K562 (cell line): ENCODE measurements around the gene PRKG1. TPM values are rescaled to one million over a fixed set of nuclear protein-coding genes. Genes with fewer than 3 reads are reported as not detected.

Experiments used
- ATAC-seq: fragments of 200-7000 bp; cut with Tn5 transposase; 3 replicates; pipeline ENCODE4 v1.9.1; 2020; ENCODE audit warnings: moderate library complexity
- BruUV-seq: library from RNA; stranded (reverse); fragments of 400-500 nt; replicated peaks from 2 replicates; lab custom pipeline; 2021; lab: Mats Ljungman, UMichigan
- CTCF ChIA-PET: fragments of 300-600 bp; formaldehyde crosslinking; extraction: SDS; loops from one replicate; lab custom pipeline; 2021; ENCODE audit warnings: low intra/inter-chr PET ratio; lab: Yijun Ruan, JAX
- POLR2A ChIA-PET: fragments of 300-600, 350-650 bp; sonication (Branson Sonifier 250); formaldehyde crosslinking; extraction: SDS; loops from one replicate; lab custom pipeline; 2021; ENCODE audit warnings: antibody characterized with exemption, inconsistent platforms; lab: Yijun Ruan, JAX
- DNase-seq, 4 experiments: peaks; one replicate each; pipeline versions ENCODE4 v3.0.0 to v3.0.0-alpha.2; 2011 to 2018; ENCODE audit warnings: low spot score in 3 of 4, mixed read lengths in 3 of 4; ENCODE audit errors: extremely low read depth in 1 of 4
- FAIRE-seq: peaks from 2 replicates; lab custom pipeline; 2011; peaks lifted over from hg19 to GRCh38; lab: Jason Lieb, UNC
- H2AFZ ChIP-seq: 2 replicates; pipeline ENCODE4 v1.6.0; 2011; ENCODE audit warnings: low read depth, low read length, control low read depth, inconsistent platforms
- H3K27ac ChIP-seq: fragments of 200-600 bp; 3 replicates; pipeline ENCODE4 v1.8.0; 2011; ENCODE audit warnings: low read depth, mild to moderate bottlenecking, control low read depth, inconsistent platforms, low read length, moderate library complexity, mixed read lengths; ENCODE audit errors: extremely low read depth
- H3K27me3 ChIP-seq, 2 experiments: fragments of 300-600 bp in 1 of 2; 2 replicates in 1 of 2; 3 replicates in 1 of 2; pipeline versions ENCODE4 v1.6.0 to v1.8.0; 2011; ENCODE audit warnings: inconsistent platforms in 2 of 2, low read length in 2 of 2, mild to moderate bottlenecking in 1 of 2, mixed read lengths in 1 of 2, moderate library complexity in 1 of 2; ENCODE audit not compliant: control insufficient read depth in 2 of 2, insufficient read depth in 2 of 2
- H3K36me3 ChIP-seq: fragments of 300-600 bp; 3 replicates; pipeline ENCODE4 v1.8.0; 2011; ENCODE audit warnings: mild to moderate bottlenecking, low read length, inconsistent platforms; ENCODE audit not compliant: control insufficient read depth, insufficient read depth
- H3K4me1 ChIP-seq, 2 experiments: fragments of 200-600 bp in 1 of 2; replicated peaks in 1 of 2; 2 replicates in 1 of 2; 3 replicates in 1 of 2; pipeline versions ENCODE4 v1.5.1 to v1.8.0; 2011; ENCODE audit warnings: inconsistent platforms in 2 of 2, low read length in 2 of 2, mild to moderate bottlenecking in 1 of 2, mixed read lengths in 1 of 2, moderate library complexity in 1 of 2; ENCODE audit not compliant: control insufficient read depth in 2 of 2, insufficient read depth in 2 of 2
- H3K4me2 ChIP-seq: 2 replicates; pipeline ENCODE4 v1.6.1; 2011; ENCODE audit warnings: low read length, control low read depth, inconsistent platforms, mixed read lengths; ENCODE audit not compliant: insufficient read depth
- H3K4me3 ChIP-seq: fragments of 200-600 bp; sonication (generic), shearing (Covaris generic); 2 replicates; pipeline ENCODE4 v1.5.1; 2016; ENCODE audit warnings: control low read depth, inconsistent platforms
- H3K79me2 ChIP-seq: fragments of 200-600 bp; 3 replicates; pipeline ENCODE4 v1.8.0; 2011; ENCODE audit warnings: low read length, inconsistent platforms; ENCODE audit not compliant: control insufficient read depth, insufficient read depth
- H3K9ac ChIP-seq, 2 experiments: 2 replicates each; pipeline versions ENCODE4 v1.6.0 to v1.6.1; 2011; ENCODE audit warnings: low read depth in 2 of 2, low read length in 2 of 2, control low read depth in 1 of 2, inconsistent platforms in 1 of 2, mild to moderate bottlenecking in 1 of 2, mixed read lengths in 1 of 2; ENCODE audit not compliant: insufficient read depth in 1 of 2
- H3K9me1 ChIP-seq: one replicate; pipeline ENCODE4 v1.6.0; 2011; ENCODE audit warnings: inconsistent platforms, mild to moderate bottlenecking, low read length, moderate library complexity; ENCODE audit not compliant: control insufficient read depth, insufficient read depth
- H3K9me3 ChIP-seq: replicated peaks from 2 replicates; pipeline ENCODE4 v1.5.1; 2011; ENCODE audit warnings: low read depth, low read length, inconsistent platforms; ENCODE audit not compliant: control insufficient read depth, insufficient read depth
- H4K20me1 ChIP-seq: replicated peaks from 2 replicates; pipeline ENCODE4 v1.6.1; 2011; ENCODE audit warnings: low read length, inconsistent platforms, mixed read lengths; ENCODE audit not compliant: control insufficient read depth, insufficient read depth
- ARID2 ChIP-seq: fragments of 450-650 bp; IDR thresholded peaks from 2 replicates; pipeline ENCODE4 v1.6.1; 2017; ENCODE audit warnings: antibody characterized with exemption, mild to moderate bottlenecking
- HDAC6 ChIP-seq: IDR thresholded peaks from 2 replicates; pipeline ENCODE4 v1.6.1; 2012; ENCODE audit warnings: low read depth, mild to moderate bottlenecking, control low read depth, inconsistent platforms, low read length, moderate library complexity
- HINFP ChIP-seq: fragments of 450-650 bp; conservative IDR thresholded peaks from 2 replicates; pipeline ENCODE4 v1.6.1; 2016; ENCODE audit warnings: missing genetic modification characterization, low read depth, mild to moderate bottlenecking, control low read depth, missing compliant biosample characterization
- MEF2D ChIP-seq: conservative IDR thresholded peaks from 2 replicates; pipeline ENCODE4 v1.6.1; 2016; ENCODE audit warnings: low read depth, missing genetic modification characterization, missing compliant biosample characterization
- NEUROD1 ChIP-seq: fragments of 150-350 bp; IDR thresholded peaks from 2 replicates; pipeline ENCODE4 v1.6.1; 2014; ENCODE audit warnings: borderline replicate concordance, low read length, low read depth; ENCODE audit not compliant: partially characterized antibody
- SMAD3 ChIP-seq: fragments of 450-650 bp; formaldehyde crosslinking; conservative IDR thresholded peaks from 2 replicates; pipeline ENCODE4 v1.4.0; 2020; ENCODE audit warnings: mild to moderate bottlenecking
- TAF7 ChIP-seq: fragments of 450-650 bp; IDR thresholded peaks from 2 replicates; pipeline ENCODE4 v1.6.1; 2016; ENCODE audit warnings: missing genetic modification characterization, missing compliant biosample characterization
- TCF3 ChIP-seq: sonication (generic); formaldehyde crosslinking; IDR thresholded peaks from 2 replicates; pipeline ENCODE4 v1.4.0; 2020; ENCODE audit warnings: mild to moderate bottlenecking, missing genetic modification reagents
- TEAD1 ChIP-seq, 2 experiments: fragments of 450-650 bp in 1 of 2; sonication (generic) in 1 of 2; formaldehyde crosslinking; IDR thresholded peaks; 2 replicates each; pipeline versions ENCODE4 v1.4.0 to v1.8.0; 2020 to 2022; ENCODE audit warnings: mild to moderate bottlenecking in 2 of 2, missing genetic modification reagents in 1 of 2
- ZFP91 ChIP-seq: sonication (generic); formaldehyde crosslinking; IDR thresholded peaks from 2 replicates; pipeline ENCODE4 v1.8.0; 2022; ENCODE audit warnings: mild to moderate bottlenecking, missing genetic modification reagents
- ZKSCAN1 ChIP-seq: fragments of 150-350 bp; IDR thresholded peaks from 2 replicates; pipeline ENCODE4 v1.6.1; 2016; ENCODE audit warnings: low read depth, low read length
- WGBS: fragments of 100-300 bp; shearing (Covaris generic); methylation state at CpG from one replicate; pipeline ENCODE4 v1.1.6; 2016; ENCODE audit warnings: low coverage, mixed read lengths; ENCODE audit not compliant: insufficient coverage; ENCODE audit errors: missing lambda C conversion rate; 5-methylcytosine and 5-hydroxymethylcytosine counted together
- in situ Hi-C: fragments of 300-500 bp; cut with MboI; formaldehyde crosslinking; loops from 4 replicates; pipeline ENCODE4 v1.15.0; 2018; ENCODE audit warnings: inconsistent platforms, mixed read lengths
- intact Hi-C: fragments of 100-400 bp; cut with micrococcal nuclease; formaldehyde crosslinking; loops from 2 replicates; pipeline ENCODE4 v1.14.2; 2022
- polyA plus RNA-seq, 8 experiments: library from polyadenylated mRNA; depleted of rRNA in 4 of 8; stranded (reverse) in 5 of 8; unstranded in 3 of 8; fragments of >200 nt; fragmentation: Nextera tagmentation in 2 of 8; fragmentation: Illumina TruSeq in 1 of 8; extraction: Ambion mirVana in 2 of 8; extraction: Trizol in 1 of 8; gene quantifications; 2 replicates each; pipeline versions ENCODE4 v1.2.1 to v1.2.3, GENCODE V29; 2011 to 2014; ENCODE audit warnings: inconsistent platforms in 1 of 8, missing spikeins in 1 of 8
- total RNA-seq, 7 experiments: library from RNA; depleted of rRNA in 6 of 7; stranded (reverse); fragments of >200 nt in 6 of 7; fragmentation: Illumina TruSeq in 2 of 7; extraction: Trizol in 2 of 7; gene quantifications; 2 replicates each; pipeline versions ENCODE4 v1.2.1 to v1.2.3, GENCODE V29; 2011 to 2021; ENCODE audit warnings: low replicate concordance in 1 of 7

Gene PRKG1
- total and polyA plus RNA-seq, 9 of the 15 experiments (the other 6 are each of a cell fraction or from before 2014, with no cell fraction given): 0.22 TPM; not detected in 8

GRCh38 chr10:51076299-51076841 lies 2.1 kb downstream of the PRKG1 start:
- Histone ChIP-seq H3K4me1 (0 out of 5 replicates have a peak, but pooled peaks cover 0 to 3% of the 10 kb centered on the region in 2 experiments), H3K36me3 (no peaks in the 10 kb centered on the region), H3K79me2 (no peaks in the 10 kb centered on the region), H3K27ac (no peak overlapping the region), H2AFZ (no peak overlapping the region), H3K4me3 (no peak overlapping the region), H3K9me3 (no peaks in the 10 kb centered on the region), H3K9ac (no peak overlapping the region), H3K4me2 (no peak overlapping the region), H4K20me1 (no peaks in the 10 kb centered on the region), H3K27me3 (peaks cover 0 to 10% of the 10 kb centered on the region in 2 experiments; a peak in 2 of 5 replicates), H3K9me1 (no peaks in the 10 kb centered on the region)
- ATAC-seq (no peak), FAIRE-seq (no peak), DNase-seq (no peak)
- ChIA-PET POLR2A (no interaction called here), CTCF (no interaction called here)
- no peak for TF ChIP-seq HDAC6
- intact Hi-C loops (no loop called here), in situ Hi-C loops (no loop called here)
- 1% methylated on average over 3 of the region's 3 CpGs for WGBS
- no TSS peak for BruUV-seq

- Histone ChIP-seq H3K27me3 (peaks cover 0 to 10% of the 10 kb centered on the region in 2 experiments; a peak in 2 of 5 replicates), H3K27ac (no peak overlapping the region), H3K4me2 (no peak overlapping the region), H3K79me2 (no peaks in the 10 kb centered on the region), H3K4me1 (0 out of 5 replicates have a peak, but pooled peaks cover 0 to 3% of the 10 kb centered on the region in 2 experiments), H3K9me3 (no peaks in the 10 kb centered on the region), H3K4me3 (no peak overlapping the region), H3K9me1 (no peaks in the 10 kb centered on the region), H2AFZ (no peak overlapping the region), H3K36me3 (no peaks in the 10 kb centered on the region), H3K9ac (no peak overlapping the region), H4K20me1 (no peaks in the 10 kb centered on the region)
- TF ChIP-seq ARID2: no peak
- TF ChIP-seq ZKSCAN1: no peak
- TF ChIP-seq TAF7 (tag): no peak
- no peak for TF ChIP-seq ZFP91 (CRISPR knock-in tag)
- TF ChIP-seq TEAD1 (CRISPR knock-in tag; IDR thresholded peaks at IDR 0.05): no peak
- TF ChIP-seq SMAD3 (CRISPR knock-in tag): no peak
- TF ChIP-seq TCF3 (CRISPR knock-in tag): no peak
- TF ChIP-seq MEF2D (tag): no peak
- no peak for TF ChIP-seq HINFP
- no peak for TF ChIP-seq NEUROD1
- in situ Hi-C loops (no loop called here), intact Hi-C loops (no loop called here)
- WGBS: 0% methylated on average over 3 of the region's 3 CpGs
- no peak for ATAC-seq
- no TSS peak for BruUV-seq
- ChIA-PET POLR2A (no interaction called here), CTCF (no interaction called here)
- no peak for DNase-seq
- FAIRE-seq: no peak
Observed at GRCh38 chr10:51077074-51077473, 2.8 kb downstream of the PRKG1 start.
